Measurements from ENCODE around the gene GOLIM4. TPM values are rescaled to one million over a fixed set of nuclear protein-coding genes. Genes with fewer than 3 reads are reported as not detected.

The GOLIM4 gene
- total and polyA plus RNA-seq, 2 donors (not counting 1 experiment from before 2014, with no cell fraction given): 46.2 to 77.3 TPM

DNA sequence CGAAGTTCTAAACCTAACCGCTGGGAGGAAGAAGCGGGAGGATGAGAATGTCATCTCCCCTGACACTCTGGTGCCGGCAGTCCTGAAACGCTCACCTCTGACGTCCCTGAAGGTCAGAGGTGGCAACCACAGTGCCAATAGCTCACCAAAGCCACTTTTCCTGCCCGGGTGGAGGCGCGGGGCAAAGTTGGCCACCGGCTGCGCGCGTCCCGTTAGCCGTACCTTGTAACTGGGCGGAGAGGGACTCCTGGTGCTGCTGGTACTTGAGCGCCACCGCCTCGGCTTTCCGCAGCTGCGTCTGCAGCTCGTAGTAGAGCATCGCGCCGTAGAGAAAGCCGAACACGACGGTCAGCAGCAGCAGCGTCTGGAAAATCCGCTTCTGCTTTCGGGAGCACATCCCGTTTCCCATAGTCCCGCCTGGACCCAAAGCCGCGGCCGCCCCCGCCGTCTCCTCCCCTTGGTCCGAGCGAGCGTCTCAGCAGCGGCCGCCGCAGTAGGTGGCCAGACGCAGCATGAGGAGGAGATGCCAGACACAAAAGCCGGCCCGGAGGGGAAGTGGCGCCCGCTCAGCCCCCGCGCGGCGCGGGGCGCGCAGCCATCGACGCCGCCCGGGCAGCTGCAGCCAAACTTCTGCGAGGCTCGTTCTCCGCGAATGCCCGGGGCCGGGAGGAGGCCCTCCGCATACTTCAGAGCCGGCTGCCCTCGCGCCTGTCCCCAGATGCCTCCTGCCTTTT, 680 bp downstream of the GOLIM4 start:
- Histone ChIP-seq H3K4me1 (ENCODE audit: control insufficient read depth, extremely low read depth, insufficient read depth, low read length) (peaks cover 11% of the 10 kb centered on the region), H3K27me3 (ENCODE audit: control insufficient read depth, insufficient read depth, low read length) (no peaks in the 10 kb centered on the region), H3K36me3 (ENCODE audit: control insufficient read depth, insufficient read depth, low read length) (no peaks in the 10 kb centered on the region), H3K9me3 (ENCODE audit: control insufficient read depth, insufficient read depth, low read depth, low read length) (no peaks in the 10 kb centered on the region), H2AFZ (ENCODE audit: low read length) (peak overlapping the region; percentile 87), H4K20me1 (ENCODE audit: control insufficient read depth, extremely low read depth, insufficient read depth, low read length) (no peaks in the 10 kb centered on the region), H3K27ac (ENCODE audit: insufficient read depth, low read length) (peak overlapping the region; percentile 97), H3K4me3 (replicated peaks in 1 of 4; ENCODE audit: control extremely low read depth in 1 of 4, insufficient read depth in 1 of 4, low read depth in 3 of 4, low read length in 4 of 4) (peak overlapping the region; percentile 71 to 97 (median 92)), H3K4me2 (ENCODE audit: extremely low read depth, insufficient read depth, low read length) (peak overlapping the region; percentile 94), H3K9ac (ENCODE audit: insufficient read depth, low read length) (peak overlapping the region; percentile 96), H3K79me2 (ENCODE audit: control insufficient read depth, insufficient read depth, low read length) (peaks cover 49% of the 10 kb centered on the region)
- TF ChIP-seq, protein P1, sequence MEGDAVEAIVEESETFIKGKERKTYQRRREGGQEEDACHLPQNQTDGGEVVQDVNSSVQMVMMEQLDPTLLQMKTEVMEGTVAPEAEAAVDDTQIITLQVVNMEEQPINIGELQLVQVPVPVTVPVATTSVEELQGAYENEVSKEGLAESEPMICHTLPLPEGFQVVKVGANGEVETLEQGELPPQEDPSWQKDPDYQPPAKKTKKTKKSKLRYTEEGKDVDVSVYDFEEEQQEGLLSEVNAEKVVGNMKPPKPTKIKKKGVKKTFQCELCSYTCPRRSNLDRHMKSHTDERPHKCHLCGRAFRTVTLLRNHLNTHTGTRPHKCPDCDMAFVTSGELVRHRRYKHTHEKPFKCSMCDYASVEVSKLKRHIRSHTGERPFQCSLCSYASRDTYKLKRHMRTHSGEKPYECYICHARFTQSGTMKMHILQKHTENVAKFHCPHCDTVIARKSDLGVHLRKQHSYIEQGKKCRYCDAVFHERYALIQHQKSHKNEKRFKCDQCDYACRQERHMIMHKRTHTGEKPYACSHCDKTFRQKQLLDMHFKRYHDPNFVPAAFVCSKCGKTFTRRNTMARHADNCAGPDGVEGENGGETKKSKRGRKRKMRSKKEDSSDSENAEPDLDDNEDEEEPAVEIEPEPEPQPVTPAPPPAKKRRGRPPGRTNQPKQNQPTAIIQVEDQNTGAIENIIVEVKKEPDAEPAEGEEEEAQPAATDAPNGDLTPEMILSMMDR (conservative IDR thresholded peaks at IDR 0.05 in 1 of 2, IDR thresholded peaks at IDR 0.05 in 1 of 2; ENCODE audit: low read depth in 1 of 2, low read length in 2 of 2): peak; percentile 16 to 29
- no peak for TF ChIP-seq EZH2 (IDR thresholded peaks at IDR 0.05; ENCODE audit: low read length, missing control alignments)
- DNase-seq (ENCODE audit: low read depth in 2 of 2): peak; percentile 70 to 71

DNA sequence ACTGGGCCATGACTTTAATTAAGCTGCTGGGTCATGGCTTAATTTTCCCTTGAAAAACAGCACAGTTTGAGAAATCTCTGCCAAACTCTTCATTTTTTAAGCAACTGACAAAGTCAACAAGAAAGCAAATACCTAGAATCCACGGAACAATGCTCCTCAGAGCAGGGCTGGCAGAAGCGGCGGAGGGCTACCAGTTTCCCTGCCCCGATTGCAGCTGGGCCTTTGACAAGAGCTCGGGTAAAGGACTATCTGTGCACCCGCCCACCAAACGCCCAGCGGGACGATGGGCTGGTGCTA, 1.2 kb downstream of the GOLIM4 start:
- Histone ChIP-seq H3K9me3 (ENCODE audit: control insufficient read depth, insufficient read depth, low read depth, low read length) (no peaks in the 10 kb centered on the region), H3K79me2 (ENCODE audit: control insufficient read depth, insufficient read depth, low read length) (peaks cover 53% of the 10 kb centered on the region), H3K4me1 (ENCODE audit: control insufficient read depth, extremely low read depth, insufficient read depth, low read length) (peaks cover 11% of the 10 kb centered on the region), H3K4me2 (ENCODE audit: extremely low read depth, insufficient read depth, low read length) (peak overlapping the region; percentile 94), H3K9ac (ENCODE audit: insufficient read depth, low read length) (peak overlapping the region; percentile 96), H3K4me3 (replicated peaks in 1 of 4; ENCODE audit: control extremely low read depth in 1 of 4, insufficient read depth in 1 of 4, low read depth in 3 of 4, low read length in 4 of 4) (peak overlapping the region; percentile 71 to 97 (median 92)), H3K27me3 (ENCODE audit: control insufficient read depth, insufficient read depth, low read length) (no peaks in the 10 kb centered on the region), H3K27ac (ENCODE audit: insufficient read depth, low read length) (peak overlapping the region; percentile 97), H3K36me3 (ENCODE audit: control insufficient read depth, insufficient read depth, low read length) (no peaks in the 10 kb centered on the region), H4K20me1 (ENCODE audit: control insufficient read depth, extremely low read depth, insufficient read depth, low read length) (no peaks in the 10 kb centered on the region), H2AFZ (ENCODE audit: low read length) (no peak overlapping the region)
- TF ChIP-seq, protein P1 (conservative IDR thresholded peaks at IDR 0.05 in 1 of 2, IDR thresholded peaks at IDR 0.05 in 1 of 2; ENCODE audit: low read depth in 1 of 2, low read length in 2 of 2): no peak
- TF ChIP-seq EZH2 (IDR thresholded peaks at IDR 0.05; ENCODE audit: low read length, missing control alignments): no peak
- DNase-seq (ENCODE audit: low read depth in 2 of 2): no peak

DNA sequence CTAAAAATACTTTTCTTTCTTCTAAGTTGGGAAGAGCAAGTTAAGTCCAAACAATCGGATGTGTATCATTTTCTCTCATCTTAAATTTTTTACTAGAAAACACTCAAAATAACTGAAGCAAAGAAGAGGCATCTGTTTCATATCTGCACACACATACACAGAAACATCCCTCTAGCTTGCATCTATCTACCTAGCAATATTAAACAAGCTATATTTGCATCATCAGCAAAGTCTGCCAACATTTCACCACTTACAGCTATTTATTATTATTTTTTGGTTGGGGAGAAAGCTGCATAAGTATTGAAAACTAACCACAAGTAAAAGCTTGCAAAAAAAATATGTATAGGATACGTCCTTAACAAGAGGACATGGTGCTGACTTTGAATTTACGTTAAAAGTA, 1.9 kb downstream of the GOLIM4 start:
- H3K4me1 ChIP-seq (ENCODE audit: control insufficient read depth, extremely low read depth, insufficient read depth, low read length): peaks cover 11% of the 10 kb centered on the region
- H3K79me2 ChIP-seq (ENCODE audit: control insufficient read depth, insufficient read depth, low read length): peaks cover 60% of the 10 kb centered on the region
- H3K9me3 ChIP-seq (ENCODE audit: control insufficient read depth, insufficient read depth, low read depth, low read length): no peaks in the 10 kb centered on the region
- H2AFZ ChIP-seq (ENCODE audit: low read length): no peak overlapping the region
- DNase-seq (ENCODE audit: low read depth in 2 of 2): peak in 1 of 2 donors; percentile 39
- H3K27ac ChIP-seq (ENCODE audit: insufficient read depth, low read length): peak overlapping the region; percentile 97
- TF ChIP-seq EZH2 (IDR thresholded peaks at IDR 0.05; ENCODE audit: low read length, missing control alignments): no peak
- TF ChIP-seq, protein P1 (conservative IDR thresholded peaks at IDR 0.05 in 1 of 2, IDR thresholded peaks at IDR 0.05 in 1 of 2; ENCODE audit: low read depth in 1 of 2, low read length in 2 of 2): no peak
- H3K4me2 ChIP-seq (ENCODE audit: extremely low read depth, insufficient read depth, low read length): peak overlapping the region; percentile 94
- H3K4me3 ChIP-seq (replicated peaks in 1 of 4; ENCODE audit: control extremely low read depth in 1 of 4, insufficient read depth in 1 of 4, low read depth in 3 of 4, low read length in 4 of 4): peak overlapping the region; percentile 71 to 97 (median 92)
- H3K27me3 ChIP-seq (ENCODE audit: control insufficient read depth, insufficient read depth, low read length): no peaks in the 10 kb centered on the region
- no peak overlapping the region for H3K9ac ChIP-seq (ENCODE audit: insufficient read depth, low read length)
- no peaks in the 10 kb centered on the region for H3K36me3 ChIP-seq (ENCODE audit: control insufficient read depth, insufficient read depth, low read length)
- no peaks in the 10 kb centered on the region for H4K20me1 ChIP-seq (ENCODE audit: control insufficient read depth, extremely low read depth, insufficient read depth, low read length)
